BLaER1 treated with 17β-estradiol and CSF1 and Interleukin-3, amounts not matched to agents 10 nM and 100 nM (cell line): ENCODE results near the gene CKLF.

Source experiments
- H3K27ac ChIP-seq, 11 experiments: shearing (Covaris generic); formaldehyde crosslinking; 2 replicates each; pipeline ENCODE4 v1.8.1; 2022
- H3K27me3 ChIP-seq, 11 experiments: shearing (Covaris generic); formaldehyde crosslinking; 2 replicates each; pipeline ENCODE4 v1.8.1; 2022
- H3K36me3 ChIP-seq, 11 experiments: shearing (Covaris generic); formaldehyde crosslinking; 2 replicates each; pipeline ENCODE4 v1.8.1; 2022
- H3K4me1 ChIP-seq, 10 experiments: shearing (Covaris generic); formaldehyde crosslinking; 2 replicates each; pipeline ENCODE4 v1.8.1; 2022
- H3K4me2 ChIP-seq, 11 experiments: shearing (Covaris generic); formaldehyde crosslinking; 2 replicates each; pipeline ENCODE4 v1.8.1; 2022
- H3K4me3 ChIP-seq, 10 experiments: shearing (Covaris generic); formaldehyde crosslinking; 2 replicates each; pipeline ENCODE4 v1.8.1; 2022
- H3K9ac ChIP-seq, 11 experiments: shearing (Covaris generic); formaldehyde crosslinking; 2 replicates each; pipeline ENCODE4 v1.8.1; 2022
- H3K9me3 ChIP-seq, 11 experiments: shearing (Covaris generic); formaldehyde crosslinking; replicated peaks in 1 of 11; 2 replicates each; pipeline ENCODE4 v1.8.1; 2022
- H4K20me1 ChIP-seq, 11 experiments: shearing (Covaris generic); formaldehyde crosslinking; 2 replicates each; pipeline ENCODE4 v1.8.1; 2022
- Cebpa-rat ChIP-seq, 11 experiments: shearing (Covaris generic); IDR thresholded peaks; 2 replicates each; pipeline ENCODE4 v1.8.1; 2022

Gene CKLF

DNA sequence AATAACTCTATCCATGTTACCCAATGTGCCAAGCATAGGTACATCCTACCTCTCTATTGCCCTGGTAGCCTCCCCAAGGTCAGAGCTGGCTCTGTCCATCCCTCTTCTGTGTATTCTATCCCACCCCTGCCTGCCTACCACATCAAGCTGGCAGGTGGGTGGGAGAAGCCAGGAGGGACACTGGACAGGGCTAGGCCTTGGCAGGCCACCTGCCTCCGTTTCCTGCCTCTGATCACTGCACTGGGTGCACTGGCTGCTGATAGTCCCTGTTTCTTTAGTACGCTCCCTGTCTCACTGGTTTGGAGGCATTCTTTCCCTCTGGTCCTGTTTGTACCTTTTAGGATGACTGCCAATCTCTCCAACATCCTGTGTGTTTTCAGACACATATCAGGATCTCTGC, 15.1 kb upstream of the CKLF start:
- Histone ChIP-seq H3K4me1 (peaks cover 28 to 62% (median 57%) of the 10 kb centered on the region in 10 experiments), H4K20me1 (no peaks in the 10 kb centered on the region), H3K9ac (0 out of 22 replicates have a peak overlapping the region, but pooled peaks of 1 of the 11 experiments have one; percentile 16), H3K4me2 (peak overlapping the region in 8 of 11 experiments; percentile 19 to 87 (median 78); a peak in 14 of 22 replicates), H3K4me3 (no peak overlapping the region), H3K36me3 (peaks cover 0 to 84% (median 13%) of the 10 kb centered on the region in 11 experiments; a peak in 14 of 22 replicates), H3K27me3 (no peaks in the 10 kb centered on the region), H3K9me3 (peaks cover 0 to 5% (median 0%) of the 10 kb centered on the region in 11 experiments; a peak in 1 of 22 replicates), H3K27ac (peak overlapping the region in 7 of 11 experiments; percentile 82 to 92 (median 90); a peak in 12 of 22 replicates)
- no peak for TF ChIP-seq Cebpa-rat (IDR thresholded peaks at IDR 0.05)

DNA sequence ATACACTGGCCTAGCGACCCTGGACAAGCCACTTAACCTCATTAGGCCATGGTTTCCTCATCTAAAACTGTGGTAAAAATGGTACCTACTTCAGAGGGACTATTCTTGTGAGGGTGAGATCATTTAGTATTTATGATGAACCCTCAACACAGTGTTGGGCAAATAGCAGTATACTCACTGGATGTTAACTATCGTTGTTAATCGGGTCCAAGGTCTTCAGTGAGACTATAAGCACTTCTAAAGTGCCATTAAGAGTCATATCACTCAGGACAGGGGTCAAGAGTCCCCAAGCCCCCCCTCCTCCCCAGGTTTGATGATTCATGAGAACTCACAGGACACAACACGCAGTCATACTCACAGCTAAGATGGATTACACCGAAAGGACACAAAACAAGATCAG, 13.5 kb upstream of the CKLF start:
- TF ChIP-seq Cebpa-rat (IDR thresholded peaks at IDR 0.05): no peak
- no peaks in the 10 kb centered on the region for H3K27me3 ChIP-seq
- peaks cover 44 to 79% (median 73%) of the 10 kb centered on the region in 10 experiments for H3K4me1 ChIP-seq
- peak overlapping the region in 10 of 11 experiments; percentile 3 to 92 (median 84); a peak in 20 of 22 replicates for H3K27ac ChIP-seq
- H3K36me3 ChIP-seq: peaks cover 0 to 81% (median 13%) of the 10 kb centered on the region in 11 experiments; a peak in 14 of 22 replicates
- H3K9me3 ChIP-seq: peaks cover 0 to 5% (median 0%) of the 10 kb centered on the region in 11 experiments; a peak in 1 of 22 replicates
- peak overlapping the region in 9 of 11 experiments; percentile 18 to 78 (median 67); a peak in 16 of 22 replicates for H3K9ac ChIP-seq
- H3K4me2 ChIP-seq: peak overlapping the region; percentile 56 to 87 (median 80)
- H4K20me1 ChIP-seq: no peaks in the 10 kb centered on the region
- H3K4me3 ChIP-seq: no peak overlapping the region

DNA sequence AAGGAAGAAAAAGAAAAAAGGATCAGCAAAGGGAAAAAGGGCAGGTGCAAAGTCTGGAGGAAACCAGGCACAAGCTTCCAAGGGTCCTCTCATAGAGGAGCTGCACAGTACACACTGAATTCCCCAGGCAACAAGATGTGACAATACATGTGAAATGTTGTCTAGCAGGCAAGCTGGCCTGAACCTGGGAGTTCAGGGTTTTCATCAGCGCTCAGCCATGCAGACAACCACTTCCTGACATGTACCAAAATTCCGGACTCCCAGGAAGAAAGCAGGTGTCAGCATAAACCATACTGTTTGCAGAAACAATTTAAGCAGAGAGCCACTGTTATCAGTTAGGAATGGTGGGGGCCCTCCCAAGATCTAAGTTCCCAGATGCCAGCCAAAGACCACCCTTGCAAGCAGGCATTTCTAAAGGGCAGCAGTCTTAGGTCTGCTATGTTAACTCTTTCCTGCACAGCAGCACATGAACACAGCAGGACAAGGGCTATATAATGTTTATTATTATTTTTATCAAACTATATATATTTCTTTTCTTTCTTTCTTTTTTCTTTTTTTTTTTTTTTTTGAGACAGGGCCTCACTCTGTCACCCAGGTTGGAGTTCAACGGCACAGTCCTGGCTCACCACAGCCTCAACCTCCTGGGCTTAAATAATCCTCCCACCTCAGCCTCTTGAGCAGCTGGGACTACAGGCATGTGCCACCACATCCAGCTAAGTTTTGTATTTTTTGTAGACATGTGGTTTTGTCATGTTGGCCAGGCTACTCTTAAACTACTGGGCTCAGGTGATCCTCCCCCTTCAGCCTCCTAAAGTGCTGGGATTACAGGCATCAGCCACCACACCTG, 12.5 kb upstream of the CKLF start:
- Histone ChIP-seq H3K27ac (peak overlapping the region; percentile 0 to 92 (median 83); a peak in 20 of 22 replicates), H3K9ac (peak overlapping the region; percentile 1 to 78 (median 65); a peak in 16 of 22 replicates), H3K4me2 (peak overlapping the region; percentile 56 to 87 (median 80)), H3K36me3 (peaks cover 0 to 73% (median 13%) of the 10 kb centered on the region in 11 experiments; a peak in 14 of 22 replicates), H3K27me3 (no peaks in the 10 kb centered on the region), H4K20me1 (no peaks in the 10 kb centered on the region), H3K9me3 (peaks cover 0 to 5% (median 0%) of the 10 kb centered on the region in 11 experiments; a peak in 1 of 22 replicates), H3K4me3 (peak overlapping the region in 1 of 10 experiments; percentile 0; a peak in 3 of 20 replicates), H3K4me1 (peaks cover 53 to 88% (median 82%) of the 10 kb centered on the region in 10 experiments)
- peak in 9 of 11 experiments; percentile 15 to 94 (median 85); a peak in 16 of 22 replicates for TF ChIP-seq Cebpa-rat (IDR thresholded peaks at IDR 0.05)

DNA sequence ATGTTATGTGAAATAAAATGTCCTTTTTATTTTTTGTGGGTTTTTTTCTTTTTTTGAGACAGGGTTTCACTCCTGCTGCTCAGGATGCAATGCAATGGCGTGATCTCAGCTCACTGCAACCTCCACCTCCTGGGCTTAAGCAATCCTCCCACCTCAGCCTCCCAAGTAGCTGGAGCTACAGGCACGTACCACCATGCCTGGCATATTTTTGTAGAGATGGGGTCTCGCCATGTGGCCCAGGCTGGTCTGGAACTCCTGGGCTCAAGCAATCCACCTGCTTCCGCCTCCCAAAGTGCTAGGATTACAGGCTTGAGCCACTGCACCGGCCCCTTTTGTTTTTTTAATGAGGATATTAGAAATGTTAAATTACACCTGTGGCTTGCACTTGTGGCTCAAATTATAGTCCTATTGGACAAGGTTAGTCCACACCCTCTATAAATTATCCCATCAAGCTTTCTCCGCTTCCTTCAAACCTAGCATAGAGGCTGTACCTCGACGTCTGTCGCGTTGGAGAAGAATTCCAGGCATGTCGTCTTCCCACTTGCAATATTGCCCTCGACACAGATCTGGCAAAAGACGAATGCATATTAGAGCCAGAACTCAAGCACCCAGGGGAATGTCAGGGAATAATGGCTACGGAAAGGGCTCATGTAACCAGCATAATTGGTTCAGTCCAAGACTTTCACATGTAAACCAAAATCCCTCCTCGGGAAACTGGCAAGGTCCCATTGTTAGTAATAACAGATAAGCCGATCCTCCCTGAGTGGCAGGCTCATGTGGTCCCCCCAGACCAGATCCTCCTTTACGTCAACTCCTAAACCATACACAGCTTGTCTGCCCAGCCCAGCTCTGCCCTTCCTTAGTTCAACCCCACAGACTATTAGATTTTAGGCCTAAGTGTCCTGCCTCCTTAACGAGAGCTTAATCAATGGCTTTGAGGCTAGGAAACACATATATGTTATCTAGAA, 10.7 kb upstream of the CKLF start:
- TF ChIP-seq Cebpa-rat (IDR thresholded peaks at IDR 0.05): no peak
- peak overlapping the region in 7 of 11 experiments; percentile 69 to 92 (median 86); a peak in 14 of 22 replicates for H3K27ac ChIP-seq
- H3K4me3 ChIP-seq: no peak overlapping the region
- H3K4me1 ChIP-seq: peaks cover 72 to 100% (median 95%) of the 10 kb centered on the region in 10 experiments
- no peaks in the 10 kb centered on the region for H4K20me1 ChIP-seq
- peaks cover 0 to 6% (median 0%) of the 10 kb centered on the region in 11 experiments; a peak in 3 of 22 replicates for H3K9me3 ChIP-seq
- H3K36me3 ChIP-seq: peaks cover 0 to 66% (median 5%) of the 10 kb centered on the region in 11 experiments; a peak in 11 of 22 replicates
- no peaks in the 10 kb centered on the region for H3K27me3 ChIP-seq
- H3K9ac ChIP-seq: peak overlapping the region in 5 of 11 experiments; percentile 2 to 39 (median 5); a peak in 4 of 22 replicates
- peak overlapping the region in 9 of 11 experiments; percentile 6 to 84 (median 63); a peak in 13 of 22 replicates for H3K4me2 ChIP-seq

DNA sequence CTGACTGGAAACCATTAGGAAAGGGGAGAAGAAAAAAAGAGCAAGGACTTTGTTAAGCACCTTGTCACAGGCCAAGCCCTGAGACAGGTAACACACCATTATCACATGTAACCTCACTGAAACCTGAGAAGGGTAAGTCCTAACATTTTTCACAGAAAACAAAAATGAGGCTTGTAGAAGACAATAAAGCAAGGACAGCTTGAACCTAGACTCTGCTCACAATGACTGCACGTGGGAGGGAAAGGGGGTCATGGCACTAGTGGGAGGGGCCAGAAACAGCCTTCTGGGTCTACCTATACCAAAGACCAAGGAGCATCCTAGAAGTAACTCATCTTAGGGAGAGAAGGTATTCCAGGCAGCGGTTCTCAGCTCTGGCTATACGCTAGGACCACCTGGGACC, 10.0 kb upstream of the CKLF start:
- TF ChIP-seq Cebpa-rat (IDR thresholded peaks at IDR 0.05): no peak
- Histone ChIP-seq H3K27me3 (no peaks in the 10 kb centered on the region), H3K4me3 (no peak overlapping the region), H3K36me3 (peaks cover 0 to 64% (median 0%) of the 10 kb centered on the region in 11 experiments; a peak in 7 of 22 replicates), H3K9me3 (peaks cover 0 to 6% (median 0%) of the 10 kb centered on the region in 11 experiments; a peak in 3 of 22 replicates), H3K9ac (peak overlapping the region in 5 of 11 experiments; percentile 2 to 39 (median 5); a peak in 4 of 22 replicates), H3K4me2 (peak overlapping the region; percentile 6 to 82 (median 63); a peak in 12 of 22 replicates), H3K4me1 (peaks cover 79 to 100% (median 95%) of the 10 kb centered on the region in 10 experiments), H4K20me1 (no peaks in the 10 kb centered on the region), H3K27ac (peak overlapping the region in 7 of 11 experiments; percentile 41 to 92 (median 83); a peak in 15 of 22 replicates)

DNA sequence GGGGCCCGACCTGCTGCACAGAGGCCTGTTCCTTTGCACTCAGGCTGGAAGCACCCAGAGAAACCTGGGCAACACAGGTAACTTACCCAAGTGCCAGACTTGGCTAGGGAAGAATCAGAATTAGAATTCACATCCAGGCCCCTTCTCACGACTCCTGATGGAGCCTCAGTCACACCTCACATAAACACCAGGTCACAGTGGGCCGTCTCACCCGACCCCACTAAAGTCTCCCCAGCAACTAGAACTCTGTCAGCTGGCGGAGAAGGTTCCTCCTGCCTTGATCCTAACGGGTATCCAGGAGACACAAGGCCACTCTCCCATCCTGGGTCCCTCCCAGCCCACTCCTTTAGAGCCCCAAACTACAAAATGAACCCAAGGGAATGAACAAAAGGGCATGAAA, 8.8 kb upstream of the CKLF start:
- no peak for TF ChIP-seq Cebpa-rat (IDR thresholded peaks at IDR 0.05)
- Histone ChIP-seq H3K4me2 (peak overlapping the region; percentile 57 to 98 (median 71)), H3K4me3 (no peak overlapping the region), H3K27me3 (no peaks in the 10 kb centered on the region), H3K9me3 (peaks cover 0 to 6% (median 0%) of the 10 kb centered on the region in 11 experiments; a peak in 3 of 22 replicates), H3K4me1 (peaks cover 84 to 100% (median 95%) of the 10 kb centered on the region in 10 experiments), H4K20me1 (no peaks in the 10 kb centered on the region), H3K27ac (peak overlapping the region; percentile 47 to 92 (median 69)), H3K9ac (peak overlapping the region; percentile 19 to 69 (median 49); a peak in 20 of 22 replicates), H3K36me3 (peaks cover 0 to 53% (median 0%) of the 10 kb centered on the region in 11 experiments; a peak in 5 of 22 replicates)

DNA sequence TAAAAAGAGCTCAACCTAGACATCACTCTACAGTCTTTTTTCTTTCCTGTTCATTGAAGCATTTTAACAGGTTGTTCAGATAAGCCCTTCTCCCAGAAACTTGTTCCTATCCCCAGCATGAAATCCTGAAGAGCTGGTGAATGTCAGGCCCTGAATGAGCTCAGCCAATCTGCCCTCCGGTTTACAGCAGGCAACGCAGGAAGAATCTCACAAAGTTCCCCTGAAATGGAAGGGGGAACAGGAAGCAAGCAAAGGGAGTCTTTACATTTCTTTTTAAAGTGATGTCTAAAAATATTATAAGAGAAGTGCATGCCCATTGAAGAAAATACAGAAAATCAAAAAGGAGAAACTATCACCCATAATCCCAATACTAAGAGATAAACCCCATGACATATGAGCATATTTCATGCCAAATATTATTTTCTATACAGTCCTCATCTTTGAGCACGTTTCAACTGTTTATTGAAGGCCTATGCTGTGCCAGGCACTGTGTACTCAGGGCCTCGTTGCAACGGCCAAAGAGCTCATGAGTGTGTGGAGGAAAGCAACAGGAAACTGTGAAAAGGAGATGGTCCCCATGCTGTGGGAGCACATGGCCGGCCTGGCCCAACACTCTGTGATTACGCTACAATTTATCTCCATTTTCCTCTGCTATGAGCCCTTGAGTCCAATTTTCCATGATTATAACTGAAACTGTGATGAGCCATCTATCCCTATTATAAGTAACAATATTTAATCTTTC, 8.2 kb upstream of the CKLF start:
- no peak overlapping the region for H3K4me3 ChIP-seq

More for the DNA sequence above, 8.2 kb upstream of the CKLF start:
- H3K4me2 ChIP-seq: peak overlapping the region; percentile 57 to 98 (median 71)
- peak overlapping the region; percentile 19 to 69 (median 49); a peak in 20 of 22 replicates for H3K9ac ChIP-seq
- peak overlapping the region; percentile 47 to 92 (median 69); a peak in 21 of 22 replicates for H3K27ac ChIP-seq
- TF ChIP-seq Cebpa-rat (IDR thresholded peaks at IDR 0.05): no peak
- peaks cover 0 to 6% (median 0%) of the 10 kb centered on the region in 11 experiments; a peak in 2 of 22 replicates for H3K9me3 ChIP-seq
- H3K27me3 ChIP-seq: no peaks in the 10 kb centered on the region
- peaks cover 0 to 49% (median 0%) of the 10 kb centered on the region in 11 experiments; a peak in 5 of 22 replicates for H3K36me3 ChIP-seq
- no peaks in the 10 kb centered on the region for H4K20me1 ChIP-seq
- peaks cover 84 to 100% (median 95%) of the 10 kb centered on the region in 10 experiments for H3K4me1 ChIP-seq
